GM23338 (cell line): ENCODE measurements around the gene GREB1L. TPM values are rescaled to one million over a fixed set of nuclear protein-coding genes. Genes with fewer than 3 reads are reported as not detected.

Experiments used
- ATAC-seq: fragments of 200-7000 bp; cut with Tn5 transposase; 3 replicates; pipeline ENCODE4 v1.9.1; 2020
- DNase-seq: peaks from one replicate; pipeline ENCODE4 v3.0.0-alpha.2; 2015; ENCODE audit warnings: low spot score
- H2AFZ ChIP-seq: fragments of 200-600 bp; sonication (generic); 2 replicates; pipeline ENCODE4 v1.8.0; 2016; ENCODE audit warnings: antibody characterized with exemption, mild to moderate bottlenecking, moderate library complexity
- H3F3A ChIP-seq: fragments of 200-600 bp; sonication (generic); replicated peaks from 2 replicates; pipeline ENCODE4 v1.8.0; 2017; ENCODE audit warnings: antibody characterized with exemption, mixed run types, low read depth
- H3K27ac ChIP-seq: fragments of 200-600 bp; sonication (generic); 2 replicates; pipeline ENCODE4 v1.6.1; 2016; ENCODE audit warnings: low read depth
- H3K27me3 ChIP-seq: fragments of 200-600 bp; sonication (generic); 2 replicates; pipeline ENCODE4 v1.8.0; 2016; ENCODE audit warnings: mild to moderate bottlenecking, mixed run types, moderate library complexity; ENCODE audit not compliant: insufficient read depth
- H3K36me3 ChIP-seq: fragments of 200-600 bp; sonication (generic); 2 replicates; pipeline ENCODE4 v1.8.0; 2016; ENCODE audit warnings: mild to moderate bottlenecking; ENCODE audit not compliant: insufficient read depth
- H3K4me1 ChIP-seq: fragments of 200-600 bp; sonication (generic); 2 replicates; pipeline ENCODE4 v1.8.0; 2016; ENCODE audit warnings: mild to moderate bottlenecking, moderate library complexity; ENCODE audit not compliant: insufficient read depth
- H3K4me2 ChIP-seq: fragments of 200-600 bp; sonication (generic); 2 replicates; pipeline ENCODE4 v1.7.1; 2017; ENCODE audit warnings: mixed run types
- H3K4me3 ChIP-seq: fragments of 200-600 bp; sonication (generic); 2 replicates; pipeline ENCODE4 v1.6.1; 2016; ENCODE audit warnings: mixed run types
- H3K79me2 ChIP-seq: fragments of 200-600 bp; sonication (generic); replicated peaks from 2 replicates; pipeline ENCODE4 v1.8.0; 2017; ENCODE audit warnings: mild to moderate bottlenecking; ENCODE audit not compliant: insufficient read depth
- H3K9me2 ChIP-seq: fragments of 200-600 bp; sonication (generic); 2 replicates; pipeline ENCODE4 v1.8.0; 2017; ENCODE audit not compliant: insufficient read depth
- H4K20me1 ChIP-seq: fragments of 200-600 bp; sonication (generic); replicated peaks from 2 replicates; pipeline ENCODE4 v1.8.0; 2017; ENCODE audit warnings: mild to moderate bottlenecking; ENCODE audit not compliant: insufficient read depth
- H3K27ac Mint-ChIP-seq: 2 replicates; pipeline ENCODE4 v1.8.0; 2020; ENCODE audit warnings: inconsistent platforms, mild to moderate bottlenecking, moderate library complexity, mixed read lengths
- H3K27me3 Mint-ChIP-seq: 3 replicates; pipeline ENCODE4 v1.8.0; 2022; ENCODE audit warnings: low read depth, mild to moderate bottlenecking, moderate library complexity, mixed read lengths, inconsistent platforms; ENCODE audit not compliant: insufficient read depth, poor library complexity
- H3K36me3 Mint-ChIP-seq: 3 replicates; pipeline ENCODE4 v1.8.0; 2021; ENCODE audit warnings: low read depth, mild to moderate bottlenecking, inconsistent platforms, moderate library complexity, mixed read lengths
- H3K4me1 Mint-ChIP-seq: 3 replicates; pipeline ENCODE4 v1.8.0; 2020; ENCODE audit warnings: mild to moderate bottlenecking, inconsistent platforms, mixed read lengths
- H3K4me3 Mint-ChIP-seq: 3 replicates; pipeline ENCODE4 v1.8.0; 2021; ENCODE audit warnings: moderate library complexity, mild to moderate bottlenecking, inconsistent platforms, mixed read lengths
- H3K9me3 Mint-ChIP-seq: 3 replicates; pipeline ENCODE4 v1.8.0; 2020; ENCODE audit warnings: moderate library complexity, mild to moderate bottlenecking, inconsistent platforms, mixed read lengths
- CREB1 ChIP-seq: fragments of 250-450 bp; sonication (Bioruptor Pico); IDR thresholded peaks from 2 replicates; pipeline ENCODE4 v1.5.0; 2020; ENCODE audit warnings: low read depth, mild to moderate bottlenecking, moderate library complexity
- ETS1 ChIP-seq: IDR thresholded peaks from 2 replicates; pipeline ENCODE4 v1.6.1; 2016; ENCODE audit warnings: antibody characterized with exemption
- EZH2phosphoT487 ChIP-seq: fragments of 200-600 bp; sonication (generic); IDR thresholded peaks from one replicate; pipeline ENCODE4 v1.8.1; 2018; ENCODE audit warnings: antibody characterized with exemption; ENCODE audit not compliant: unreplicated experiment
- JUNB ChIP-seq: IDR thresholded peaks from one replicate; pipeline ENCODE4 v1.6.1; 2016; ENCODE audit warnings: antibody characterized with exemption; ENCODE audit not compliant: unreplicated experiment
- POLR2AphosphoS5 ChIP-seq: IDR thresholded peaks from 2 replicates; pipeline ENCODE4 v1.6.1; 2016; ENCODE audit warnings: antibody characterized with exemption, low read depth
- REST ChIP-seq: IDR thresholded peaks from one replicate; pipeline ENCODE4 v1.6.1; 2018; ENCODE audit warnings: antibody characterized with exemption; ENCODE audit not compliant: unreplicated experiment
- STAT1 ChIP-seq: IDR thresholded peaks from one replicate; pipeline ENCODE4 v1.6.1; 2016; ENCODE audit warnings: antibody characterized with exemption; ENCODE audit not compliant: unreplicated experiment
- ZNF114 ChIP-seq: fragments of 250-450 bp; sonication (Bioruptor Pico); IDR thresholded peaks from 2 replicates; pipeline ENCODE4 v1.5.0; 2020; ENCODE audit warnings: mild to moderate bottlenecking, moderate library complexity
- ZNF331 ChIP-seq: fragments of 250-450 bp; sonication (Bioruptor Pico); IDR thresholded peaks from 2 replicates; pipeline ENCODE4 v1.5.0; 2020; ENCODE audit warnings: low read depth, mild to moderate bottlenecking, moderate library complexity
- ZNF462 ChIP-seq: fragments of 250-450 bp; sonication (Bioruptor Pico); IDR thresholded peaks from 2 replicates; pipeline ENCODE4 v1.5.0; 2020; ENCODE audit warnings: mild to moderate bottlenecking, moderate library complexity
- polyA plus RNA-seq: library from polyadenylated mRNA; unstranded; fragments of >200 nt; fragmentation: Nextera tagmentation; extraction: Ambion mirVana; gene quantifications from 2 replicates; pipeline ENCODE4 v1.2.1, GENCODE V29; 2016
- total RNA-seq: library from RNA; depleted of rRNA; stranded (reverse); fragments of >200 nt; shearing (Covaris generic); gene quantifications from 2 replicates; pipeline ENCODE4 v1.2.3, GENCODE V29; 2014

GREB1L gene
- total and polyA plus RNA-seq, 2 experiments from 2014 or later: 0.03 to 0.29 TPM

GRCh38 chr18:21548647-21549046 is 306.6 kb downstream of the GREB1L start (continued):
- no peak for TF ChIP-seq EZH2phosphoT487
- TF ChIP-seq STAT1: no peak
- TF ChIP-seq POLR2AphosphoS5: no peak
- no peak for TF ChIP-seq CREB1 (CRISPR knock-in tag)
- TF ChIP-seq REST: no peak
- TF ChIP-seq ZNF114 (CRISPR knock-in tag): no peak

GRCh38 chr18:21550510-21550970 is 308.5 kb downstream of the GREB1L start:
- H3K27ac ChIP-seq: no peak overlapping the region
- 0 out of 2 replicates have a peak, but pooled peaks cover 3% of the 10 kb centered on the region for H4K20me1 ChIP-seq
- H3K36me3 ChIP-seq: no peaks in the 10 kb centered on the region; the same call in 1 of the 2 replicates
- H2AFZ ChIP-seq: no peak overlapping the region
- H3K4me1 ChIP-seq: no peaks in the 10 kb centered on the region
- Mint-ChIP-seq H3K27me3 (no peaks in the 10 kb centered on the region), H3K4me1 (no peaks in the 10 kb centered on the region), H3K4me3 (no peak overlapping the region), H3K9me3 (no peaks in the 10 kb centered on the region), H3K27ac (no peak overlapping the region), H3K36me3 (peaks cover 34% of the 10 kb centered on the region)
- DNase-seq (no peak), ATAC-seq (no peak)
- H3K4me3 ChIP-seq: no peak overlapping the region
- H3K4me2 ChIP-seq: no peak overlapping the region
- no peaks in the 10 kb centered on the region for H3F3A ChIP-seq
- no peaks in the 10 kb centered on the region for H3K27me3 ChIP-seq
- no peaks in the 10 kb centered on the region for H3K9me2 ChIP-seq
- H3K79me2 ChIP-seq: 0 out of 2 replicates have a peak, but pooled peaks cover 3% of the 10 kb centered on the region
- TF ChIP-seq EZH2phosphoT487: no peak
- TF ChIP-seq ZNF331 (CRISPR knock-in tag): no peak
- no peak for TF ChIP-seq CREB1 (CRISPR knock-in tag)
- TF ChIP-seq JUNB: no peak
- no peak for TF ChIP-seq ZNF462 (CRISPR knock-in tag)
- no peak for TF ChIP-seq REST
- no peak for TF ChIP-seq ETS1
- TF ChIP-seq POLR2AphosphoS5: no peak
